ENCODE results near the gene CPNE4.
"Not testable (repeated sequence)": the region's sequence is repeated elsewhere in the genome, so short reads cannot be mapped to it uniquely, and the experiment has no call there.

Gene CPNE4

DNA sequence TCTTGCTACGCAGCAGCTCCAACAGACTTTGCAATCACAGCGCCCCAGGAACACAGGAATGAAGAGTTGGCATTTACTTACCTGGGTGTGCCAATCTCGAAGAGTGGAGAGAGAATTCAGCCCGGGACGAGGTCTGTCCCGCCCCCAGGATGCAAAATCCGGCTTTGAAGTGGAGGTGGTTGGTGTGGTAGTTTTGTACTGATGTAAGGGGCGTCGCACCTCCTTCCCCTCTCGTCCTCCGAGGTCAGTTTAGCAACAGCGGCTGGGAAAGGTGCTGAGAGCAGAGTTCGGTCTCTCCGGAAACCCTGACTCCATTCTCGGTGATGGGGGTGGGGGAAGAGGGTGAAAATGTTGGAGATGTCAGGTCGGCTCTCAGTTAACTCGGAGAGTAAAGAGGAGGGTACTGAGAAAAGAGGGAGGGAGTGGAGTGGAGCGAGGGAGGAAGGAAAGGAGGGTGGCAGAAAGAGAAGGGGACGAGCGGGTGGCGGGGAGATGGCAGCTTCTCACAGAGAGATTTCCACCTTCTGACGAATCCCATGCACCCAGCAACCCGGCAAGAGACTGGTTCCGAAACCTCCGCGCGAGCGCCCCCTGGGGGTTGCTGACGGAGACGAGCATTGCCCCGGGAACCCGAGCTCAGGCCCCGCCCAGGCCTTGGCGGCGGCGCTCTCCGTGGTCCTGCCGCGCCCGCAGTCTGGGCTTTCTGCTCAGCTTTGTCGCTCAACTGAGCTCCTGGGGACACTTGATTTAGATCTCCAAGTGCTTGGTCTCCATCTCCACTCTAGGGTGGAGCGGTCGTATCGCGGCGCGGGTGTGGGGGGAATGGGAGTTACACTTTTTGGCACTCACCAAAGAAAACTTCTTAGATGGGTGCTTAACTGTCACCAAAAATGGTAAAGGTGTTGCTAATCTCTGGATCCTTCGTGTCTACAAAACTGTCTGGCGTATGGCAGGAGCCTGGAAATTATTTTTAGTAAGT is at the start of gene CPNE4:
CPNE4 (minus strand) TSS at position 529 of the 979 bp plus-strand sequence.
- DNase-seq (ENCODE audit: low read depth in 2 of 2) = peak; percentile 53 to 62

DNA sequence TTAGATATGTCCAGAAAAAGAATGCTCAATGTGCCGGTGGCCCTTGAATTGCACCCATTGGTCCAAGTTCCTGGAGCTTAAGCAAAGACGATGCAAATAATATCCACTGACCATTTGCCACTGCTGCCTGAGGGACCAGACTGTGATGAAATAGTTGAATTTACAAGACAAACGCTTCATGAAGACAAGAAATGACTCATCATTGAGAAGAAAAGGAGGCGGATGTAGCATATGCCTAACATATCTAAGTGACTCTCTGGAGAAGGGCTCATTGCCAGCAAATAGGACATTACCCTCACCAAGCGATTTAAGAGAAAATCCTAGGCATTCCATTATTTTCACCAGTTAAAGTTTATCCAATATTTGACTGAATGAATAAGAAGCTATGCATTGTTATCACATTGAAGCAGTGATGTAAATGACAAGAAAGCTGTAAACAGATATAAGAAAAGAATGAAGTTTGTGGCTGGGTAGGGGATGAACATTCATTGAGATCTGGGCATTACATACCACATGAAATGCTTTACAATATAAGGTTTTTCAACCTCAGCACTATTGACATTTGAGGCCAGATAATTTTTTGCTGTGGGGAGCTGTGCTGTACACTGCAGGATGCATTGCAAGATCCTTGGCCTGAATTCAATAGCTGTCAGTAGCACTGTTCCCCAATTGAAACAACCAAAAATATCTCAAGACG is 48.9 kb upstream of the CPNE4 start:
- no peak for DNase-seq (ENCODE audit: low read depth in 2 of 2)

DNA sequence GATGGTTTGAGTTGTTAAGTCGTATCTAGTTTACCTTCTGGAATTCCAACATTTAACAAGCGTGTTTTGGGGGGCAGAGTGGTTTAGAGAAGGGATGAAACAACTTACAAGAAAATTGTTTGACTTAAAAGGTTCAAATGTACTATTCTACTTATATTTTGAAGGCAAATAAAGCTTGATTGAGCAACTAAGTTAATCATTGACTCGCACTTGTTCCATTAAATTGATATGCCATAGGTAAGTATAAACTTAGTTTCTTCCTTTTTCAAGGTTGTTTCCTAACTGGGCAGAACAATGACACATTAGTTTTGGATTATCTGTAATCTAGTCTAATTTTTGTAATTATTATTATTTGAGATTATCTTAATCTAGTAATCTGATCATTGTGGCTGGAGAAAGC is 48.3 kb upstream of the CPNE4 start:
- no peak for DNase-seq (ENCODE audit: low read depth in 2 of 2)

DNA sequence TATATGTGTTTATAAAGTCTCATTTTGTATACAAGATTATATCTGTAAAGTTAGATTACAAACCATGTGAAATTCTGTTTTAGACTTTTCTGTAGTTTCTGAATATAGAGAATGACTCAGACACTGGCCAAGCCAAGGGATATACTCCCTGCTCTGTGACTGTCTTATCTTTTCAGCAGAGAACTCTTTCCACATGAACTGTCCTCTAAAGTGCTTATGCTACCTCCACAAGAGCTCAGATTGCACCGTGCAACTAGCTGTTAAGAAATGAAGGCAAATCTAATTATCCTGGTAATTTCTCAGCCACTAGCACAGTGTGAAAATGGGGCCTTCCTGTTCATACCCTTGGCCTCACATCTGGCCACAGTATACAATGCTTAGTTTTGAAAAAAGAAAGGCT is 44.3 kb upstream of the CPNE4 start:
- no peak for DNase-seq (ENCODE audit: low read depth in 2 of 2)

DNA sequence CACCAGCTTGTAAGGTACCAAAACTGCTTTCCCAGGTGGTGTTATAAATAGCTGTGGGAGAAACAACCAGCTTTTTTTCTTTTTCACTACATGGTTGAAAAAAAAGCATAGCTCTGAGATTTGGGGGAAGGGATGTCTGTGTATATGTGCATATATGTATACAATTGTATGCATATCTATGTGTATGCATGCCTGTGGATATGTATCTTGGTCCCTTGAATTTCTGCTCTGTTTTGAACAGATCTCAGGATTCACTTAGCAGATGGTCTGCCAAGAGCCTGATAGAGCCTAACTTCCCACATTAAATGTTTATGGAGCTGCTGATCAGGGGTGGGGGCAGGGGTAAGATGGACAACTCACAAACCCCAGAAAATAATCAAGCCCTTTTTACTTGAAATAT is 39.0 kb upstream of the CPNE4 start:
- no peak for DNase-seq (ENCODE audit: low read depth in 2 of 2)

DNA sequence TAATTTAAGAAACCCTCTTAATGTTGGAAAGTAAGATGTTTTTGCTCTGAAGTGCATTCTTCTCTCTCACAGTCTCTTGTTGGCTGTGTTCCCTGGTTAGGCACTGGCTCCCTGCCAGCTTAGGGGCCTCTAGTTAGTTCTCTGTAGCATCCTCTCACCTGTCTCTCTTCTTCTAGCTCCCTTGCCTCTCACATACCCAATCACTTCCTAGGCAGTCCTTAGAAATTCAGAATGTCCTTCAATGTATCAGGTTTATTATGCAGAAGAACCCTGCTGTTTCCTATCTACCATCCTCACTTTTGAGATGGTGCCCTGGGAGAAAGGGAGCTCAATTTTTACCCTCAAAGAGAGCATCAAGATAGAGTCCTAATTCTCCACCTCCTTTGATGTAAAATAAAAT is 36.2 kb upstream of the CPNE4 start:
- no peak for DNase-seq (ENCODE audit: low read depth in 2 of 2)

DNA sequence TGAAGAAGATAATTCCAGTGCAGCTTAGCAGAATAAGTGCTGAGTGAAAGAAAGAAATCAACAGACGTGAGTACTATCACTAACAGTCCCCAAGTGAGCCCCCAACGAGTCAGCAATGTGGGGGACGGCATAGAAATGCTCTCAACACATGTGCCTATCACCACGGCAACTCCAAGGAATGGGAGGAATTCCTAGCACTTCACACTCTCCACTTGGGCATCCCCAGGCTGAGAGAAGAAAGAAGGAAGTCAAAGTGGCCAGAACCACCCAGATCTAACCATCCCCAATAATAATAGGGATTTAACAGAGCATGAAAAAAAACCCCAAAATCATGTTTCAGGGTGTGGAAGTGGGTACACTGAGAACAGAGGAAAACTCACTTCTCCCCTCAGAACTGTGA is 29.3 kb upstream of the CPNE4 start:
- DNase-seq (ENCODE audit: low read depth in 2 of 2) = no peak

DNA sequence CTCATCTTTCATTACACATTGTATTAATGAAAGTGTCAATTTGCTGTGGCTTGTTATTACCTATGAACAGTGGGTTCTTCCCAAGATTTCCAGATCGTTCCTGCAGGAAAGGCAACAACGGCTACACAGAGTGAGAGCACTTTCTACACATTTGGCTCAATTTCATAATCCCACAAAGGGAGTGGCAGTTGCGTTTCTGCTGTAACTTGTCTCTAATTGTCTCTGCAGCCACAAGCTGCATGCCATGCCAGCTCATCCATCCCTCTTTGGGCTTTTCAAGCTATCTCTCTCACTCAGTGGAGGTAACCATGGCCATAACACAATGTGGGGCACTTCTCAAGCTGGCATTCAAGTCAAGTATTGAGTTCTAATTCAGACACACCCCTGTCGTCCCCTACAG is 27.7 kb upstream of the CPNE4 start:
- DNase-seq (ENCODE audit: low read depth in 2 of 2) = no peak

DNA sequence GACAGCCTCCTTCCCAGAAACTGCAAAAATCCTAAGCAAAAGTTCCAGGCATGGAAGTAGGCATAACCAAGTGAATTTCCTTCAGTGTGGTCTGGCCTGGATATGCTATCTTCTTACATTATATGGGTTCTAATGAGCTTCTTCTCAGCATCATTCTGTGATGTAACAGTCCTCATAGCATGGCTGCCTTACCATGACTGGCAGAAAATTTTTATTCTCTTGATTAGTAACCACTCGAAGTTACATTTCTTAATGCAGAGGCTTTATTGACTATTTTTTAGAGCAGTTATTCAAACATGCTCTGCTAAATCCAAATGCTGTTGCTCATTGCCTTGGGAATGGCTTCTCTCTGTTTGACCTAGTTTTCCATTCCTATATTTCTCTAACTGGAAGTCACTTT is 21.1 kb upstream of the CPNE4 start:
- DNase-seq (ENCODE audit: low read depth in 2 of 2) = no peak

DNA sequence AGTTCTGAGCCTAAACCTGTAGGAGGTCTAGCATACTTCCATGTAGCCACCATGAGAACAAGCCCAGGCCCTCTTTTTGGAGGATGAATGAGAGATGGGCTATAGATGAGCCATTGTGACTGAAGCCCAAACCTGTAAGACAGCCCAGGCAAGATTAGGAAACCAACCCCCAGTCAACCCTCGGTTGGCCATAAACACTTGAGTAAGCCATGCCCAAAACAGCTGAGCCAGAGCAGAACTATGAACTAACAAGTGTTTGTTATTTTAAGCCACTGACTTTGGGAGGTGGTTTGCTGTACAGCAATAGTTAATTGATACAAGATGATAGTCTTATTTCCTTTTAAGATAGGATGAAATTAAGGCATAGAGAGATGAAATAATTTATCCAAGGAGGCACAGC is 12.4 kb upstream of the CPNE4 start:
- DNase-seq (ENCODE audit: low read depth in 2 of 2) = no peak

DNA sequence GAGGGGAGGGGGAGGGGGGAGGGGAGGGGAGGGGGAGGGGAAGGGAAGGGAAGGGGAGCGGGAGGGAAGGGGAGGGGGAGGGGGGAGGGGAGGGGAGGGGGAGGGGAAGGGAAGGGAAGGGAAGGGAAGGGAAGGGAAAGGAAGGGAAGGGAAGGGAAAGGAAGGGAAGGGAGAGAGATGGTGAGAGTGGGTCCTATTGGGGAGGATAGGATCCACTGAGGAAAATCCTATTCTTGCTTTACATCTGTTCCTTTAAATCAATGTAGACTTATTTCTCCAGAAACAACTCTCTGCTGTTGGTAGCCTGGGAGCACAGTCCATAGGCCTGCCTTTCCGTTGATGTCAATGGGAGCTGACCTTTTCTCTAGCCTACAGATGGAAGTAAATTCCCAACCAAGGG is 10.1 kb upstream of the CPNE4 start:
- not testable (repeated sequence) for DNase-seq (ENCODE audit: low read depth in 2 of 2)

DNA sequence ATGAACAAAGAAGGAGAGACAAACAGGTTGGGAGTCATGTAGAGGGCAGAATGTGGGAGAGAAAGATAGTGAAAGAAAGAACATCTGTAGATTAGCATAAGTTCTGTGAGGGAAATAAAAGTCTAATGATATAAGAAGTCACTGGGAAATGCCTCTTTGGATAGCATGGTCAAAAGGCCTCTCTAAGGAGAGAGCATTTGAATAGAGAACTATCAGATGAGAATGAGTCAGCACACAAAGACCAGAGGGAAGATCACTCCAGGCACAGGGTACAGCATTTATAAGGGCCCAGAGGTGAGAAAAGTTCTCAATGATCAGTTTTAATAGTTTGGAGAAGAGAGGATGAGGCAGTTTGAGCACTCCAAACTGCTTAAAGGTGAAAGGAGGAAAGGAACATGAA is 7.9 kb upstream of the CPNE4 start:
- no peak for DNase-seq (ENCODE audit: low read depth in 2 of 2)

DNA sequence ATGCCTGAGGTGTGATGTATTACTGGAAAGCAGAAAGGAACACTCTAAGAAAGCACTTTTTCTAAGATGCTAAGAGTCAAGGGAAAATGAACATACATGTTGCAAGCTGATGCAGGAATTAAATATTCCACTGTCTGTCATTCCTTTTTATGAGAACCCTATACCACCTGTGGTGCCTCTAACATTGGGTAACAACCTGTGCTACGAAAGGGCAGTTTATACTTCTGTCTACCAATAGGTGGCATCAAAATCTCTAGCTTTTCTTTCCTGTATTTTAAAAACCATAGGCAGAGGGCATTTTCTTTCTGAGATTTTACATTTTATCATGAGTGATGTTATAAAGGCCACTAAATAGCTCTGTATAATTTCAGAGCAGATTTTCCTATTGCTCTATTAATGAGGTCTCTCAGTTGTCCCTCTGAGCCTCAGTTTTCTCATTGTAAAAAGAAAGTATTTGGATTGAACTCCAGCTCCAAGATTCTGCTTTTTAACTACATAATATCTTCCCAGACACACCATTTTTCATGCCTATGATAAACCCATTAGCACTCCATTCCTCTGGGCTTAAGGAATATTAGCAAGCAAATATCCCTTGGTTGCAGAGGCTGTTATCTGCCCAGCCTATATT is 3.5 kb upstream of the CPNE4 start:
- no peak for DNase-seq (ENCODE audit: low read depth in 2 of 2)

DNA sequence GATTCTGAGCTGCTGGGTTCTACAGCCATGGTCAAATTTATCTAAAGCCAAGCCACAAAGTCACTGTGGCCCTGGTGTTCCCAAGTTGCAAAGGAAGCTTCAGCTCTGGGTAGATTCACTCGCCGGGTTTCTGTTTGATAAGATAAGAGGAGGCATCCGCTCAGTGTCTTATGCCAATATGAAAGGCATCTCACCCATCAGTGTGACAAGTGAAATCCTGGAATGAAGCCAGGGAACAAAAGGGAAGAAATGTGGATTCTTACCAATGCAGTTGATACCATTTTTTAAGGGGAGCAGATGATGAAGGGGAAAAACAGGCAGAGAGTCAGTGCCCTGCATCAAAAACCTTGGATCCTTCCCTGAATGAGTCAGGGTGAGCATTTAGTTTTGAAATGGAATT is 2.8 kb upstream of the CPNE4 start:
- no peak for DNase-seq (ENCODE audit: low read depth in 2 of 2)

DNA sequence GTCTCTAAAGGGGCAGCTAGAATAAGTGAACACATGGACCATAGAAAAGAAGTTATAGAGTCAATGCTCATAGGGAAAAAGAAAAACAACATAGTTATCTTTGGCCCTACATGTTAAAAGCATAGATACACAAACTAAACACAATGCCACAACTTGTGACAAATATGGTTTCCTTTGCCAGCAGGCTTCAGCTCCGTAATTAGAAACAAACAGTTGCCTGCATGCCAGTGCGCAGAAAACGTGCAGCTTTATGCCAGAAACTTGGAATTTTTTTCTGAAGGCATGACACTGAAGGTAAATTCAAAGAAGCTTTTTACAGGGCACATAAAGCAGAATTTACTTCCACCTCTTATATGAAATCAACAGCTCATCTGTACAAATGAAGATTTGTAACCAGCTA is 2.2 kb upstream of the CPNE4 start:
- no peak for DNase-seq (ENCODE audit: low read depth in 2 of 2)

DNA sequence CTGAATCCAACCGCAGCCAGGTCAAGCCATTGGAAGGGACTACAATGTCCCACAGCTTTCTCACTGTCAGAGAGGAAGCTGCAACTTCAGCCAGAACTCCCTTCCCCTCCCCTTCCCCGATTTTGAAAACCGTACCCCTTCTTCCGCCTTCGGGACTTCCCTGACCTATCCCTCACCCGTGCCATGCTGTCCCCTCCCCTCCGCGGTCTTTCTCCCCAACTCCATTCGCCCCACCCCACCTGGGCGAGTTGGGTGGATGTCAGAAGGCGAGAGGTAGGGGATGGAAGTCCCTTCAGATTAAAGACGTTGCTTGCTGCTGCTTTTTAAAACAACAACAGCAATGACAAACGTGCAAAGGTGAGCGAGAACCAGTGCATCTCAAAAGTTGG is 723 bp downstream of the CPNE4 start:
- DNase-seq (ENCODE audit: low read depth in 2 of 2) = no peak

DNA sequence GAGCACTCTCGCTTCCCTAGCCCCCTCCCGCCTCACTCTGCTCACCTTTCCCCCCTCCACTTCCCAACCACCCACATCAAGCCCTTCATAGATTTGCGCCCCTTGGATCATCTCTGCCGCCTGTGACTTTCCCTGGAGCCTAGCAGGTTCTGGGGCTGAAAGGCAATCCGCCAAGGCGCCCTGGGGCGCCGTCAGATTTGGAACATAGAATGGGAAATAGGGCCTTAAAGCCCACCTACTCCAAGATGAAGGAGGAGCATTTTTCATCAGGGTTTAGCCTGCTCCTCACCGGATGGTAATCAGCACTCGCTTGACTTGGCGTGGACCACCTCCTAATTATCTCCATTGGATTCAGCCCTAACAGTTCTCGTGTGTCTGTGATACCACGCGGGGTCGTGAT is 1.3 kb downstream of the CPNE4 start:
- DNase-seq (ENCODE audit: low read depth in 2 of 2) = no peak

DNA sequence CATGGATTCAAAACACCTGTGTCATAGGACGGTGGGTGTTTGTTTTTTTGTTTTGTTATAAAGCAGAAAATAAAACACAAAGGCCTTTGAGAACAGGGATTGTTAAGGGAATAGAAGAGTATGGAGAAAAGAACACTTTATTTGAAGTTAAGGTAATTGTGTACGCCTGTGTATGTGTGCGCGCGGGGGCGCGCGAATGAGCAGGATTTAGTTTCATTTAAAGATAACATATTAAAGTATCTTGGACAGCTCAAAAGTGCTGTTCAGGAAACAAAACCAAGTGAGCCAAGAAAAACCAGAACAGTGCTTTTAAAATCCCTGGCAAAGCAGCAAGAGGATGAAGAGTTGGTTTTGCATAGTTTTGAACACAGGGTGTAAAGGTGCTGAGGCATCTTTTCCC is 1.9 kb downstream of the CPNE4 start:
- no peak for DNase-seq (ENCODE audit: low read depth in 2 of 2)

DNA sequence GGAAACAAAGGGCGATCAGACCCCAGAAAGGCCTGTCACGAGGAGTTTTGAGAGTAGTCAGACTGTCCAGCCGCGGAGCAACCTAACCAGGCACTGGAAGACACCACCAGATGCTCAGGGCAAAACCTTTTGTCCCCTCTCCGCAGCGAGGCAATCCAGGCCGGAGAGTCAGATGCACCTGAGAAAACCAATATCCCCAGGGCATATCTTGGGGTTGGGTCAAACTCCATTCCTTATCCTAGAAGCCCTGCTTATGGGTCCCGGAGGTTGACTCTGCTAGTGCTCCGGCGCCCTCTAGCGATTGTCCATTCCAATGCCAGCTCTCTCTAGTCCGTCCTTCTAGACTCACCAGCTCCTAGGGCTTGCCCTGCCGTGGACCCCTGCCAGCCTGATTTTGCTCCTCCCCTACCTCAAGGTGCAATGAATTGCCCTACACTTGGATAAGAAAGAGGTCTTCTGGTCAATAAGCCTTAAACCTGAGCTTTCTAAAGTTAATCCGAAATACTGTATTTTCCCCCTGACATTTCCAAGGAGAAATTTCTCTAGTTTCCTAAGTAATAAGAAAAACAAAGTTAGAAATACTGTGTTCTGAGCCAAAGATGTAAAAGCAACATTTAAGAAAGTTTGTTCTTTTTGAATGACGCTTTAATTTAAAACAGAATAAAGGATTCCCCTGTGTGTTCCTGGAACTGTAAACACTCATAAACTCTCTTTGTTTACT is 5.5 kb downstream of the CPNE4 start:
- DNase-seq (ENCODE audit: low read depth in 2 of 2) = peak; percentile 34 to 35

DNA sequence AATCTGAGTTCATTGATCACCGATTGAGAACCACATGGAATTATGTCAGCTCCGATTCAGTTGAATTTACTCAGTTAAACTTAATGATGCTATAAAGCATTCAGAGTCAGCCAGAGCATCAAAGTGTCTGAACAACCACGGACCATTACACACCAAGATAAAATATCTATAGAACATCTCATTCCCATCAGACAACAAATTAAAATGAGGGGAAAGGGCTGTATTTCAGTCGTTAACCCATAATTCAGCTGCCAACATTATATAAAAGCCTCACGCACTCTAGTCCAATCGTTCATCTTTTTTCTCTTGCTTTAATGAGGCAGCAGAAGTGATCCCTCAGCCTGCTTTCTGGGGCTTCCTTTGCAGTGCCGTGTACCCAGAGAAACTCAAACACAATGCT is 11.9 kb downstream of the CPNE4 start:
- no peak for DNase-seq (ENCODE audit: low read depth in 2 of 2)

DNA sequence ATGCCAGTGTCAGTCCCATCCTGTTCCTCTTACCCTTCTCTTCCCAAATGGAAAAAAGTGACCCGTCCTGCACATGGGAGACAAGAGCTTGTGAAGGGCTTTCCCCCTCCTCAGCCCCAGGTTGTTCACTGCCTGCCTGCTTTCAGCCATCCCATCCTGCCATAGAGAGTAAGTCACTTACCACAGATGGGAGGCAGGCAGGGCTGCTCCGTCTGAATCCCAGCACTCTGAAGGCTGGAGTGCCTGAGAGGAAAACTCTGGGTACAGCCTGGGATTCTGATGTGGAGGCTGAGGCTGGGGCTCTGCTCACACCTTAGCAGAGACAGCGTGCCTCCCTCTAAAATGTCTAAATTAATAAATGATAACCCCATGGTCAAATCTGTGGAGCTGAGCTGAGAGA is 14.8 kb downstream of the CPNE4 start:
- DNase-seq (ENCODE audit: low read depth in 2 of 2) = no peak

DNA sequence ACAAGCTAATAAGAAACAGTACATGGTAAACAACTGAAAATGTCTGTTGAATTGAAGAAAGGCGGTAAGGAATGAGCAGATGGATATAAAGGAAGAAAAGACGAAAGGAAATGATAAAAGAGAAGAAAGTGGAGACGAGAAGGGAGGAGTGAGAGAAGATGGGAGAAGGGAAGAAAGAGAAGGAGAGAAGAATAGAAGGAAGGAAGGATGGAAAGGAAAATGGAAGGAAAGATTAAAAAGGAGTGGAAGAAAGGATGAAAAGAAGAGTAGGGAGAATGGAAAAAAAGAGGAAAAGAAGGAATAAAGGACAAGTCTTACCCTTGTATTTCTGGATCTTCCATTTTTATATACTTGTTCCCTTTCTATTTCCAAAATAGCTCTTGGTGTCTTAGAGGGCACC is 17.7 kb downstream of the CPNE4 start:
- DNase-seq (ENCODE audit: low read depth in 2 of 2) = no peak

All from stimulated activated CD8-positive, alpha-beta memory T cell treated with anti-CD3 and anti-CD28 coated beads, Interleukin-15, amount 100 ng/mL, for 48 hours (primary cell).